GM12878 (cell line): Measurements from ENCODE around the gene GRIK4. TPM values are rescaled to one million over a fixed set of nuclear protein-coding genes. Genes with fewer than 3 reads are reported as not detected.

ENCODE experiments used
- ATAC-seq: fragments of 200-7000 bp; cut with Tn5 transposase; 3 replicates; pipeline ENCODE4 v1.9.1; 2020; ENCODE audit warnings: mild to moderate bottlenecking, moderate library complexity
- BruUV-seq: library from RNA; stranded (reverse); fragments of 400-500 nt; replicated peaks from 2 replicates; lab custom pipeline; 2021; lab: Mats Ljungman, UMichigan
- CTCF ChIA-PET: fragments of 300-600 bp; sonication (Branson Sonifier 250); formaldehyde crosslinking; extraction: SDS; loops from one replicate; lab custom pipeline; 2021; ENCODE audit warnings: inconsistent platforms; lab: Yijun Ruan, JAX
- POLR2A ChIA-PET: fragments of 350-600 bp; formaldehyde crosslinking; extraction: SDS; loops from one replicate; lab custom pipeline; 2021; ENCODE audit warnings: inconsistent platforms; lab: Charles Lee
- RAD21 ChIA-PET: fragments of 300-600 bp; sonication (Branson Sonifier 250); formaldehyde crosslinking; loops from one replicate; lab custom pipeline; 2023; ENCODE audit warnings: antibody characterized with exemption; ENCODE audit not compliant: unreplicated experiment; lab: Charles Lee
- SMC1A ChIA-PET: fragments of 300-600 bp; sonication (Branson Sonifier 250); formaldehyde crosslinking; loops from one replicate; lab custom pipeline; 2023; ENCODE audit not compliant: unreplicated experiment, uncharacterized antibody; lab: Charles Lee
- DNase-seq: peaks from one replicate; pipeline ENCODE4 v3.0.0-alpha.2; 2011; ENCODE audit warnings: low read depth, low spot score
- FAIRE-seq: peaks from 3 replicates; lab custom pipeline; 2011; peaks lifted over from hg19 to GRCh38; lab: Jason Lieb, UNC
- H2AFZ ChIP-seq: 2 replicates; pipeline ENCODE4 v1.6.0; 2011; ENCODE audit warnings: low read depth, low read length, control low read depth; ENCODE audit not compliant: control insufficient read depth
- H3K27ac ChIP-seq: 2 replicates; pipeline ENCODE4 v1.5.1; 2011; ENCODE audit warnings: control low read depth; ENCODE audit not compliant: control insufficient read depth, insufficient read depth
- H3K27me3 ChIP-seq, 2 experiments: replicated peaks in 1 of 2; 2 replicates each; pipeline versions ENCODE4 v1.6.0 to v1.6.1; 2011; ENCODE audit warnings: low read length in 1 of 2; ENCODE audit not compliant: control insufficient read depth in 2 of 2, insufficient read depth in 2 of 2
- H3K36me3 ChIP-seq, 2 experiments: 2 replicates each; pipeline ENCODE4 v1.5.1; 2011; ENCODE audit warnings: low read length in 1 of 2; ENCODE audit not compliant: control insufficient read depth in 2 of 2, insufficient read depth in 2 of 2
- H3K4me1 ChIP-seq: 2 replicates; pipeline ENCODE4 v1.6.1; 2011; ENCODE audit warnings: mild to moderate bottlenecking, low read length, moderate library complexity, mixed read lengths; ENCODE audit not compliant: control insufficient read depth, insufficient read depth
- H3K4me2 ChIP-seq: 2 replicates; pipeline ENCODE4 v1.6.0; 2011; ENCODE audit warnings: control low read depth; ENCODE audit not compliant: control insufficient read depth, insufficient read depth
- H3K4me3 ChIP-seq: fragments of 200-600 bp; sonication (generic); 2 replicates; pipeline ENCODE4 v1.5.1; 2016
- H3K79me2 ChIP-seq: 2 replicates; pipeline ENCODE4 v1.6.0; 2011; ENCODE audit warnings: low read length; ENCODE audit not compliant: control insufficient read depth, insufficient read depth
- H3K9ac ChIP-seq: 2 replicates; pipeline ENCODE4 v1.8.0; 2011; ENCODE audit warnings: low read length, control low read depth, mixed read lengths; ENCODE audit not compliant: control insufficient read depth, insufficient read depth
- H3K9me3 ChIP-seq: replicated peaks from 3 replicates; pipeline ENCODE4 v1.5.1; 2011; ENCODE audit warnings: mild to moderate bottlenecking, low read length; ENCODE audit not compliant: control insufficient read depth, insufficient read depth
- H4K20me1 ChIP-seq: 2 replicates; pipeline ENCODE4 v1.6.0; 2011; ENCODE audit not compliant: control insufficient read depth, insufficient read depth
- BMI1 ChIP-seq: fragments of 450-650 bp; IDR thresholded peaks from 2 replicates; pipeline ENCODE4 v1.6.1; 2016; ENCODE audit warnings: mild to moderate bottlenecking, moderate library complexity, borderline replicate concordance
- BRCA1 ChIP-seq: IDR thresholded peaks from 2 replicates; pipeline ENCODE4 v1.6.1; 2011; ENCODE audit warnings: low read depth, low read length, improper control_type of control experiment
- CREM ChIP-seq: IDR thresholded peaks from 2 replicates; pipeline ENCODE4 v1.6.1; 2014; ENCODE audit warnings: antibody characterized with exemption, low read depth
- E2F4 ChIP-seq: IDR thresholded peaks from 2 replicates; pipeline ENCODE4 v1.6.1; 2012; ENCODE audit warnings: low read depth, low read length, improper control_type of control experiment
- KAT2A ChIP-seq: conservative IDR thresholded peaks from 2 replicates; pipeline ENCODE4 v1.6.1; 2011; ENCODE audit warnings: low read depth, low read length; ENCODE audit not compliant: control insufficient read depth
- NFYB ChIP-seq: IDR thresholded peaks from 2 replicates; pipeline ENCODE4 v1.6.1; 2011; ENCODE audit warnings: low read depth, mild to moderate bottlenecking, low read length, improper control_type of control experiment, moderate library complexity; ENCODE audit not compliant: insufficient read depth
- NR2C1 ChIP-seq: fragments of 450-650 bp; IDR thresholded peaks from 2 replicates; pipeline ENCODE4 v1.6.1; 2017; ENCODE audit warnings: antibody characterized with exemption, mild to moderate bottlenecking, moderate library complexity
- PAX5 ChIP-seq: IDR thresholded peaks from 2 replicates; pipeline ENCODE4 v1.6.1; 2011; ENCODE audit warnings: low read depth, low read length, borderline replicate concordance
- STAT1 ChIP-seq: fragments of 450-650 bp; conservative IDR thresholded peaks from 2 replicates; pipeline ENCODE4 v1.6.1; 2014; ENCODE audit warnings: antibody characterized with exemption, mild to moderate bottlenecking
- STAT3 ChIP-seq: IDR thresholded peaks from 2 replicates; pipeline ENCODE4 v1.6.1; 2011; ENCODE audit warnings: low read depth, low read length, improper control_type of control experiment
- SUZ12 ChIP-seq: fragments of 200-600 bp; sonication (generic); IDR thresholded peaks from one replicate; pipeline ENCODE4 v1.6.1; 2018; ENCODE audit warnings: antibody characterized with exemption, mild to moderate bottlenecking; ENCODE audit not compliant: unreplicated experiment
- ZNF24 ChIP-seq: fragments of 450-650 bp; IDR thresholded peaks from 2 replicates; pipeline ENCODE4 v1.6.1; 2017; ENCODE audit warnings: antibody characterized with exemption, mild to moderate bottlenecking
- WGBS: methylation state at CpG from one replicate; pipeline ENCODE4 v1.1.6; 2016; ENCODE audit warnings: low lambda C conversion rate; ENCODE audit not compliant: insufficient replicate concordance, insufficient coverage; ENCODE audit errors: missing lambda C conversion rate; 5-methylcytosine and 5-hydroxymethylcytosine counted together
- in situ Hi-C: fragments of 300-500 bp; cut with MboI; formaldehyde crosslinking; loops from 9 replicates; pipeline ENCODE4 v1.14.3; 2018; ENCODE audit warnings: mixed read lengths
- intact Hi-C: fragments of 100-400 bp; cut with micrococcal nuclease; formaldehyde crosslinking; loops from one replicate; pipeline ENCODE4 v1.14.2; 2022; ENCODE audit not compliant: unreplicated experiment
- polyA plus RNA-seq, 11 experiments: library from polyadenylated mRNA; depleted of rRNA in 4 of 11; unstranded in 6 of 11; stranded (reverse) in 5 of 11; fragments of >200 nt; fragmentation: Nextera tagmentation in 4 of 11; fragmentation: Illumina TruSeq in 1 of 11; extraction: Ambion mirVana in 4 of 11; extraction: Trizol in 1 of 11; gene quantifications; 1 replicate in 1 of 11; 2 replicates in 10 of 11; pipeline versions ENCODE4 v1.2.1 to v1.2.3, GENCODE V29; 2011 to 2016; ENCODE audit warnings: inconsistent platforms in 2 of 11, missing spikeins in 2 of 11, low read depth in 1 of 11
- total RNA-seq, 4 experiments: library from RNA; depleted of rRNA in 3 of 4; stranded (reverse); fragments of >200 nt in 3 of 4; fragmentation: Illumina TruSeq in 1 of 4; extraction: Trizol in 1 of 4; gene quantifications; 2 replicates each; pipeline versions ENCODE4 v1.2.1 to v1.2.3, GENCODE V29; 2013 to 2021
- TF ChIP-seq, protein P1 (sequence below): fragments of 450-650 bp; IDR thresholded peaks from 2 replicates; pipeline ENCODE4 v1.6.1; 2017; ENCODE audit warnings: mild to moderate bottlenecking, moderate library complexity

The GRIK4 gene
- total and polyA plus RNA-seq, 10 of the 15 experiments (the other 5 are each of a cell fraction or from before 2014, with no cell fraction given): 0.33 to 3.6 (median 0.72) TPM

GRCh38 chr11:120824242-120824641 lies 312.7 kb downstream of the GRIK4 start:
- ChIA-PET SMC1A (interaction anchor here (0.7 kb wide), 1 partner anchor 17 kb away, joined by 4 read pairs; no protein-coding TSS in a partner anchor), CTCF (no interaction called here), RAD21 (no interaction called here), POLR2A (interaction anchor here (0.9 kb wide), 1 partner anchor 109 kb away, joined by 3 read pairs; no protein-coding TSS in a partner anchor)
- TF ChIP-seq NR2C1 (no peak), STAT3 (no peak), BMI1 (no peak), SUZ12 (no peak), KAT2A (no peak), CREM (no peak), NFYB (no peak), PAX5 (no peak), STAT1 (no peak), ZNF24 (no peak), E2F4 (no peak), BRCA1 (no peak)
- TF ChIP-seq, protein P1, sequence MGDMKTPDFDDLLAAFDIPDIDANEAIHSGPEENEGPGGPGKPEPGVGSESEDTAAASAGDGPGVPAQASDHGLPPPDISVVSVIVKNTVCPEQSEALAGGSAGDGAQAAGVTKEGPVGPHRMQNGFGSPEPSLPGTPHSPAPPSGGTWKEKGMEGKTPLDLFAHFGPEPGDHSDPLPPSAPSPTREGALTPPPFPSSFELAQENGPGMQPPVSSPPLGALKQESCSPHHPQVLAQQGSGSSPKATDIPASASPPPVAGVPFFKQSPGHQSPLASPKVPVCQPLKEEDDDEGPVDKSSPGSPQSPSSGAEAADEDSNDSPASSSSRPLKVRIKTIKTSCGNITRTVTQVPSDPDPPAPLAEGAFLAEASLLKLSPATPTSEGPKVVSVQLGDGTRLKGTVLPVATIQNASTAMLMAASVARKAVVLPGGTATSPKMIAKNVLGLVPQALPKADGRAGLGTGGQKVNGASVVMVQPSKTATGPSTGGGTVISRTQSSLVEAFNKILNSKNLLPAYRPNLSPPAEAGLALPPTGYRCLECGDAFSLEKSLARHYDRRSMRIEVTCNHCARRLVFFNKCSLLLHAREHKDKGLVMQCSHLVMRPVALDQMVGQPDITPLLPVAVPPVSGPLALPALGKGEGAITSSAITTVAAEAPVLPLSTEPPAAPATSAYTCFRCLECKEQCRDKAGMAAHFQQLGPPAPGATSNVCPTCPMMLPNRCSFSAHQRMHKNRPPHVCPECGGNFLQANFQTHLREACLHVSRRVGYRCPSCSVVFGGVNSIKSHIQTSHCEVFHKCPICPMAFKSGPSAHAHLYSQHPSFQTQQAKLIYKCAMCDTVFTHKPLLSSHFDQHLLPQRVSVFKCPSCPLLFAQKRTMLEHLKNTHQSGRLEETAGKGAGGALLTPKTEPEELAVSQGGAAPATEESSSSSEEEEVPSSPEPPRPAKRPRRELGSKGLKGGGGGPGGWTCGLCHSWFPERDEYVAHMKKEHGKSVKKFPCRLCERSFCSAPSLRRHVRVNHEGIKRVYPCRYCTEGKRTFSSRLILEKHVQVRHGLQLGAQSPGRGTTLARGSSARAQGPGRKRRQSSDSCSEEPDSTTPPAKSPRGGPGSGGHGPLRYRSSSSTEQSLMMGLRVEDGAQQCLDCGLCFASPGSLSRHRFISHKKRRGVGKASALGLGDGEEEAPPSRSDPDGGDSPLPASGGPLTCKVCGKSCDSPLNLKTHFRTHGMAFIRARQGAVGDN: no peak
- no peak for ATAC-seq
- H3K27me3 ChIP-seq: no peaks in the 10 kb centered on the region
- FAIRE-seq: no peak
- H3K4me1 ChIP-seq: no peaks in the 10 kb centered on the region
- no peaks in the 10 kb centered on the region for H3K9me3 ChIP-seq
- H3K9ac ChIP-seq: no peak overlapping the region
- no peaks in the 10 kb centered on the region for H4K20me1 ChIP-seq
- H3K4me3 ChIP-seq: no peak overlapping the region
- H3K36me3 ChIP-seq: no peaks in the 10 kb centered on the region; a peak in 2 of 4 replicates
- H2AFZ ChIP-seq: no peak overlapping the region
- no TSS peak for BruUV-seq
- H3K79me2 ChIP-seq: no peaks in the 10 kb centered on the region
- in situ Hi-C loops (no loop called here), intact Hi-C loops (no loop called here)
- WGBS: 89% methylated on average over 4 of the region's 5 CpGs
- no peak for DNase-seq
- no peak overlapping the region for H3K27ac ChIP-seq
- H3K4me2 ChIP-seq: no peak overlapping the region
